Measurements from ENCODE around the gene SSB.
"Not testable (repeated sequence)": the region's sequence is repeated elsewhere in the genome, so short reads cannot be mapped to it uniquely, and the experiment has no call there.

SSB gene

GRCh38 chr2:169798718-169799592 lies at the start of gene SSB:
Gene SSB (plus strand): TSS chr2:169798871. CDS start chr2:169800961, 2,090 bp downstream.
- intact Hi-C loops (cut with DNase I) = loop anchor here (2.0 kb wide), 1 partner anchor 320 kb away; the partner anchor contains the start of gene BBS5
- DNase-seq = peak; percentile 83 to 97 (median 94)

GRCh38 chr2:169752752-169753151 lies 45.9 kb upstream of the SSB start:
- intact Hi-C loops (cut with DNase I) = no loop called here
- DNase-seq = no peak

DNA sequence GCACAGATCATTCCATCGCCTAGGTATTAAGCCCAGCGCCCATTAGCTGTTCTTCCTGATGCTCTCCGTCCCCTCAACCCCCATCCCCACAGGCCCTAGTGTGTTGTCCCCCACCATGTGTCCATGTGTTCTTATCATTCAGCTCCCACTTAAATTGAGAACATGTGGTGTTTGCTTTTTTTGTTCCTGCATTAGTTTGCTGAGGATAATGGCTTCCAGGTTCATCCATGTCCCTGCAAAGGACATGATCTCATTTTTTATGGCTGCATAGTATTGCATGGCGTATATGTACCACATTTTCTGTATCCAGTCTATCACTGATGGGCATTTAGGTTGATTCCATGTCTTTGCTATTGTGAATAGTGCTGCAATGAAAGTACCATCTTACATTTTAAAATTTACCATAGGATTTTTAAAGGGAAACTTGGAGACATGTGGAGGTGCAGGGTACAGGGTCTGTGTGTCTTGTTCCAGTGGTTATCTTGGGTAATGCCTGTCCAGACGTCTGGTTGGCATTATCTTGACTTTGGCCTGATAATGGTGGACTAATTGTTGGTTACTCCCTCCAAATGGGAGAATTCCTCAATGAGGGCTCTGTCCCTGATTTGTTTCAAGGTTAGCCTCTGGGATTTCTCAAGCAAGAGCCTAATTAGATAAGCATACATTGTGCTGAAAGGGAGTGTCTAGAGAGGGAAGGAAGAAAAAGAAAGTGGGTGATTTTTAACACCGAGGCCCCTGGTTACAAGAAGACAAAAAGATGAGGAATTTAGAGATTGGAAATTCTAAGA lies 43.4 kb upstream of the SSB start:
- no peak for DNase-seq
- intact Hi-C loops (cut with DNase I) = no loop called here

- intact Hi-C loops (cut with DNase I) = no loop called here
- no peak for DNase-seq
Observed at GRCh38 chr2:169756342-169756741, 42.3 kb upstream of the SSB start.

- intact Hi-C loops (cut with DNase I) = no loop called here
- DNase-seq = no peak
Observed at GRCh38 chr2:169757356-169757755, 41.3 kb upstream of the SSB start.

DNA sequence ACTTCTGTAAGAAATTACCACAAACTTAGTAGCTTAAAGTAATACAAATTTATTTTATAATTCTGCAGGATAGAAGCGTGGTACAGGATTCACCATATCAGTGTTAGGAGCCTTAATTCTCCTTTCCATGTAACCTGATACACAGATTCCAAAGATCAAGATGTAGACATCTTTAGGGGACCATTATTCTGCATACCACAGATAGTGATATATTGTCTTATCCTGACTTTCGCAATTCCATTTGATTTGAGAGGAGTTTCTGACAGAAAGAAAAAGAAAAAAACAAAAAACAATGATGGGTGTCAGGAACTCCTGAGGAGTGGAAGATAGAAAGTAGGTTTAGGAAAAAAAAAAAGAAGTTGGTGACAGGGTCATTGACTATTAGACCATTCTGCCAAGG lies 40.9 kb upstream of the SSB start:
- no peak for DNase-seq
- intact Hi-C loops (cut with DNase I) = no loop called here

GRCh38 chr2:169759987-169760386 lies 38.7 kb upstream of the SSB start:
- no peak for DNase-seq
- intact Hi-C loops (cut with DNase I) = no loop called here

- intact Hi-C loops (cut with DNase I) = not testable (repeated sequence)
Observed at GRCh38 chr2:169760798-169761197, 37.9 kb upstream of the SSB start.

GRCh38 chr2:169761251-169761969 lies 37.3 kb upstream of the SSB start:
- no peak for DNase-seq
- intact Hi-C loops (cut with DNase I) = no loop called here

More at GRCh38 chr2:169760798-169761197, 37.9 kb upstream of the SSB start:
- not testable (repeated sequence) for DNase-seq

DNA sequence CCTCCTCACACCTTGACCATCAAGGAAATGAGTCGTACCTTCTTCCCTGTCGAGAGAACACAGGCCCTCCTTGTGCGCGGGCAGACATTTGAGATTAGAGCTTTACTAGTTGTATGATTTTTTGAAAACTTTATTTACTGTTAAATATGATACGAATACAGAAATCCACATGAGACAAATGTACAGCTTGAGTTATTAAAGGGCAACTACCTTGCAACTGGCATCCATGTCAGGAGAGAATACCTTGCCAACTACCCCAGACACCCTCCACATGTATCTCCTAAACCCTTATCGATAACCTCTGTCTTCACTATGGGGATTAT lies 36.7 kb upstream of the SSB start:
- intact Hi-C loops (cut with DNase I) = no loop called here
- DNase-seq = no peak

DNA sequence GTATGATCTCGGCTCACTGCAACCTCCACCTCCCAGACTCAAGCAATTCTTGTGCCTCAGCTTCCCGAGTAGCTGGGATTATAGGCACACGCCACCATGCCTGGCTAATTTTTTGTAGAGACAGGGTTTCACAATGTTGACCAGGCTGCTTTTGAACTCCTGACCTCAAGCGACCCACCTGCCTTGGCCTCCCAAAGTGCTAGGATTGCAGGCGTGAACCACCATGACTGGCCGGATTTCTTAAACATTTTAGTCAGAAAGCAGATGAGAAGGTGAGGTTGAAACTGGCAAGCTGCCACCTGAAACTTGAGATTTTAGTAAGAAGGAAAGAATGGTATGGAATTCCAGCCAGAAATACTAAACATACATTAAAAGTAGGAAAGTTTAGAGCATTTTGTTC lies 33.1 kb upstream of the SSB start:
- intact Hi-C loops (cut with DNase I) = no loop called here
- DNase-seq = no peak

GRCh38 chr2:169767243-169767888 lies 31.3 kb upstream of the SSB start:
- intact Hi-C loops (cut with DNase I) = no loop called here
- DNase-seq = peak in 41 of 42 donors; percentile 21 to 88 (median 65)

- peak in 1 of 42 donors; percentile 9 for DNase-seq
- intact Hi-C loops (cut with DNase I) = no loop called here
Observed at GRCh38 chr2:169768262-169768995, 30.2 kb upstream of the SSB start.

- DNase-seq = no peak
- intact Hi-C loops (cut with DNase I) = no loop called here
Observed at GRCh38 chr2:169771021-169771420, 27.6 kb upstream of the SSB start.

- no peak for DNase-seq
Observed at GRCh38 chr2:169771612-169772011, 27.1 kb upstream of the SSB start.

GRCh38 chr2:169772651-169773050 lies 26.0 kb upstream of the SSB start:
- no peak for DNase-seq
- intact Hi-C loops (cut with DNase I) = no loop called here

More at GRCh38 chr2:169771612-169772011, 27.1 kb upstream of the SSB start:
- intact Hi-C loops (cut with DNase I) = no loop called here

GRCh38 chr2:169775354-169775753 lies 23.3 kb upstream of the SSB start:
- no peak for DNase-seq
- intact Hi-C loops (cut with DNase I) = no loop called here

- intact Hi-C loops (cut with DNase I) = no loop called here
- DNase-seq = no peak
Observed at GRCh38 chr2:169775765-169776164, 22.9 kb upstream of the SSB start.
